ENCODE results near the gene IL36G. TPM values are rescaled to one million over a fixed set of nuclear protein-coding genes. Genes with fewer than 3 reads are reported as not detected.

Gene IL36G
- total RNA-seq, 2 experiments from 2014 or later = not detected

DNA sequence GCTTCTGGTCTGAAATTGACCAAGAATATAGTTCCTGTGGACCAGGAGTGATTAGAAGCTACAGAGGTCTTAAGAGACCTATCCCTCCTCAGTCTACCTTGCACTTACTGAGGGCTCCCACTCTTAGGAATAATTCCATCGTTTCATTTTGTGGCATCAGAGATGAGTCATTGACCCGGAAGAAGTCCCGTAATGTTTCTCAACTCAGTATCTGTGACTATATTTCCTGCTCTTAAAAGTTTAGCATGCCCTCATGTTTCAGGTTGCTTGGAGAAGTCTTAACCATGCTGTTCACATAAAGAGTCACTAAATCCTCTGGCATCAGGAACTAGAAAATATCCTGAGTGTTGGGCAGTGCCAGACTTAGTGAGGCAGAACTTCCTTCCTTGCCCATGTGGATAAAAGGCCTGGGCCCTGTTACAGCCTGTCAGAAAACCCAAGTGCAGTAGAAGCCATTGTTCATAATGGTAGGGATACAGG lies 27.3 kb downstream of the IL36G start, which contains the start of gene IL36A:
IL36A (plus strand) TSS at position 430 of the 480 bp plus-strand sequence. CDS start 413 bp downstream, outside the sequence.
- ChIA-PET CTCF (ENCODE audit: unreplicated experiment) (no interaction called here), POLR2A (no interaction called here)
- intact Hi-C loops (cut with micrococcal nuclease; ENCODE audit: unreplicated experiment) = no loop called here
- H3K4me3 ChIP-seq (ENCODE audit: low read depth, low read length, poor library complexity, severe bottlenecking) = no peak within 1 kb of the TSS
- H2AFZ ChIP-seq (ENCODE audit: low read length) = no peak within 1 kb of the TSS
- no peaks in the 10 kb centered on the region for H3K79me2 ChIP-seq (ENCODE audit: insufficient read depth, low read depth, low read length)
- no peaks in the 10 kb centered on the region for H4K20me1 ChIP-seq (ENCODE audit: insufficient read depth, low read length)
- H3K9me2 ChIP-seq (ENCODE audit: insufficient read depth, low read length) = no peaks in the 10 kb centered on the region
- H3K4me2 ChIP-seq (ENCODE audit: low read length) = no peak within 1 kb of the TSS
- no peaks in the 10 kb centered on the region for H3K4me1 ChIP-seq (ENCODE audit: insufficient read depth, low read length, poor library complexity, severe bottlenecking)
- no peak for TF ChIP-seq EZH2phosphoT487 (IDR thresholded peaks at IDR 0.05; ENCODE audit: borderline replicate concordance, low read depth, low read length)
- TF ChIP-seq, protein P1, sequence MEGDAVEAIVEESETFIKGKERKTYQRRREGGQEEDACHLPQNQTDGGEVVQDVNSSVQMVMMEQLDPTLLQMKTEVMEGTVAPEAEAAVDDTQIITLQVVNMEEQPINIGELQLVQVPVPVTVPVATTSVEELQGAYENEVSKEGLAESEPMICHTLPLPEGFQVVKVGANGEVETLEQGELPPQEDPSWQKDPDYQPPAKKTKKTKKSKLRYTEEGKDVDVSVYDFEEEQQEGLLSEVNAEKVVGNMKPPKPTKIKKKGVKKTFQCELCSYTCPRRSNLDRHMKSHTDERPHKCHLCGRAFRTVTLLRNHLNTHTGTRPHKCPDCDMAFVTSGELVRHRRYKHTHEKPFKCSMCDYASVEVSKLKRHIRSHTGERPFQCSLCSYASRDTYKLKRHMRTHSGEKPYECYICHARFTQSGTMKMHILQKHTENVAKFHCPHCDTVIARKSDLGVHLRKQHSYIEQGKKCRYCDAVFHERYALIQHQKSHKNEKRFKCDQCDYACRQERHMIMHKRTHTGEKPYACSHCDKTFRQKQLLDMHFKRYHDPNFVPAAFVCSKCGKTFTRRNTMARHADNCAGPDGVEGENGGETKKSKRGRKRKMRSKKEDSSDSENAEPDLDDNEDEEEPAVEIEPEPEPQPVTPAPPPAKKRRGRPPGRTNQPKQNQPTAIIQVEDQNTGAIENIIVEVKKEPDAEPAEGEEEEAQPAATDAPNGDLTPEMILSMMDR (conservative IDR thresholded peaks at IDR 0.05; ENCODE audit: low read length) = no peak
- H3K9me3 ChIP-seq (ENCODE audit: low read length) = peaks cover 11% of the 10 kb centered on the region; the same call in 1 of the 2 replicates
- no peak within 1 kb of the TSS for H3K27ac ChIP-seq (ENCODE audit: low read depth, low read length, poor library complexity, severe bottlenecking)
- no TSS peak for BruUV-seq (replicated peaks)
- DNase-seq (ENCODE audit: low spot score) = no peak
- no peaks in the 10 kb centered on the region for H3K36me3 ChIP-seq (ENCODE audit: insufficient read depth, low read length)

DNA sequence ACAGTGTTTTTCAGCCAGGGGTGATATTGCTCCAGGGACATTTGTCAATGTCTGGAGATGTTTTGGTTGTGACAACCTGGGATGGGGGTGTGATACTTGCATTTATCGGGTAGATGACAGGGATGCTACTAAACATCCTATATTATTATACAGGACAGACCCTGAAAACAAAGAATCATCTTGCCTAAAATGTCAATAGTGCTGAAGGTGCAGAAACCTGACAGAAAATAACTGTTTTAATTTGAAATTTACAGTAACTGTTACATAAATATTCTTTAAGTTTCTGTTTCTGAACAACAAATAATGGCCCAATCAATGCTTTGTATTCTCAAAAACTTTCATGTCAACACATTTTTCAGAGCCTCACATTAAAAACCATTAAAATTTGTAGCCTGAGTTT lies 29.4 kb downstream of the IL36G start:
- Histone ChIP-seq H2AFZ (ENCODE audit: low read length) (no peak overlapping the region), H3K9me2 (ENCODE audit: insufficient read depth, low read length) (no peaks in the 10 kb centered on the region), H3K9me3 (ENCODE audit: low read length) (no peaks in the 10 kb centered on the region), H3K27ac (ENCODE audit: low read depth, low read length, poor library complexity, severe bottlenecking) (no peak overlapping the region), H3K79me2 (ENCODE audit: insufficient read depth, low read depth, low read length) (no peaks in the 10 kb centered on the region), H3K4me2 (ENCODE audit: low read length) (no peak overlapping the region), H3K36me3 (ENCODE audit: insufficient read depth, low read length) (no peaks in the 10 kb centered on the region), H3K4me3 (ENCODE audit: low read depth, low read length, poor library complexity, severe bottlenecking) (no peak overlapping the region), H4K20me1 (ENCODE audit: insufficient read depth, low read length) (no peaks in the 10 kb centered on the region), H3K4me1 (ENCODE audit: insufficient read depth, low read length, poor library complexity, severe bottlenecking) (no peaks in the 10 kb centered on the region)
- no peak for TF ChIP-seq EZH2phosphoT487 (IDR thresholded peaks at IDR 0.05; ENCODE audit: borderline replicate concordance, low read depth, low read length)
- TF ChIP-seq, protein P1 (conservative IDR thresholded peaks at IDR 0.05; ENCODE audit: low read length) = no peak
- CTCF ChIA-PET (ENCODE audit: unreplicated experiment) = no interaction called here
- no TSS peak for BruUV-seq (replicated peaks)
- intact Hi-C loops (cut with micrococcal nuclease; ENCODE audit: unreplicated experiment) = no loop called here
- no peak for DNase-seq (ENCODE audit: low spot score)
- POLR2A ChIA-PET = no interaction called here

DNA sequence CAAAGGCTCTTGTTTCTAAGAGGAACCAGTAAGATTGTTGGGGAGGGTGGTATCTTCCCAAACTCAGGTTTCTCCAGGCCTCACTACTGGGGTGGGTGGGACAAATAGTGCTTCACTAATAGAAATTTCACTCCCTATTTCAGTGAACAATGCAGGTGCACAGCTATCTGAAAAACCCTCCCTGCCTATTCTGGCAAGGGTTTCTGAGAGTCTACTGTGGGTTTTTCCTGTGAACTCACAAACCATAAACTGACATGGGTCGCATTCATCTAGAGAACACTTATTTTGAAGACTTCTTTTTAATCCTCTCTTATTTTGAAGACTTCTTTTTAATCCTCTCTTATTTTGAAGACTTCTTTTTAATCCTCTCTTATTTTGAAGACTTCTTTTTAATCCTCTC lies 31.8 kb downstream of the IL36G start:
- POLR2A ChIA-PET = no interaction called here

More for the DNA sequence above, 31.8 kb downstream of the IL36G start:
- no peaks in the 10 kb centered on the region for H3K36me3 ChIP-seq (ENCODE audit: insufficient read depth, low read length)
- H4K20me1 ChIP-seq (ENCODE audit: insufficient read depth, low read length) = no peaks in the 10 kb centered on the region
- H3K27ac ChIP-seq (ENCODE audit: low read depth, low read length, poor library complexity, severe bottlenecking) = no peak overlapping the region
- no peak overlapping the region for H3K4me2 ChIP-seq (ENCODE audit: low read length)
- CTCF ChIA-PET (ENCODE audit: unreplicated experiment) = no interaction called here
- intact Hi-C loops (cut with micrococcal nuclease; ENCODE audit: unreplicated experiment) = no loop called here
- no peak for TF ChIP-seq EZH2phosphoT487 (IDR thresholded peaks at IDR 0.05; ENCODE audit: borderline replicate concordance, low read depth, low read length)
- TF ChIP-seq, protein P1 (conservative IDR thresholded peaks at IDR 0.05; ENCODE audit: low read length) = no peak
- no peak overlapping the region for H3K4me3 ChIP-seq (ENCODE audit: low read depth, low read length, poor library complexity, severe bottlenecking)
- no peaks in the 10 kb centered on the region for H3K4me1 ChIP-seq (ENCODE audit: insufficient read depth, low read length, poor library complexity, severe bottlenecking)
- no peaks in the 10 kb centered on the region for H3K79me2 ChIP-seq (ENCODE audit: insufficient read depth, low read depth, low read length)
- no TSS peak for BruUV-seq (replicated peaks)
- H3K9me3 ChIP-seq (ENCODE audit: low read length) = no peaks in the 10 kb centered on the region
- no peaks in the 10 kb centered on the region for H3K9me2 ChIP-seq (ENCODE audit: insufficient read depth, low read length)
- no peak for DNase-seq (ENCODE audit: low spot score)
- no peak overlapping the region for H2AFZ ChIP-seq (ENCODE audit: low read length)
